ENCODE results near the gene SEMA4D.

The SEMA4D gene

DNA sequence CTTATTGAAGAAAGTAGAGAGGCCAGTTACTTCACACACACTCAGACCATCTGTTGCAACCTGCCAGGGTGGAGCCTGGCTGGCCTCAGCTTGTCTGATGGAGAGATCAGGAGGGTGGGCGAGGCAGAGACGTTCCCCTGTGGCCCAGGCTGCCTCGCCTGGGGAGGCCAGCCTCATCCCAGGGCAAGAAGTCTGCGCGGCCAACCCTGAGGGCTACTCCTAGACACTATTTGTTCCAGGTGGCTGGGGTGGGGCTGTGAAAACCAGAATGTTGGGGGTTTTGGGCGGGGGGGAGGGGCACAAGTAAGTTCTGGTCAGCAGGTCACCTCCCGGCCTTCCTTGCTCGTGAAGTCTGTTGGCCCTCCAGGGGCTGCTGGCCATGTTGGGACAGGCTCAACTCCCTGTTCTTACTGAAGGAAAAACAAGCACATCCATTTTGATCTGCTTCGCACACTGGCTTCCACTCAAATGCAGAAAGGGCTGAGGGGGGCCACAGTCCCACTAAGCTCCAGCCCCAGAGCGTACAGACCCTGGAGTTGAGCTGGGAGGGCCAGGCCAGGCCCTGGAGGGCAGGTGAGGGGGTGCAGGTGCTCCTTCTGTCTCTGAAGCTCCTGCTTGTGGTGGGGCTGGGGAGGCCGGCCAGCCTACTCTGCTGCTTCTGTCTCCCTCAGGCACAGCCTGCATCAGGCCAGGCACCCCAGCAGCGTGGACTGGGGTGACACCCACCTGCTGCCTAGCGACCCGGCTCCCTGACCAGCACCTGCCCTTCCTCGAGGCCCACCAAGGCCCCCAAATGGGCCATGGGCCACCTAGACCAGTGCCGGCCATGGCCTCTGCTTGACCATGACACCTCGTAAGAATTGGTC is 133.0 kb downstream of the SEMA4D start:
- no peak for DNase-seq

DNA sequence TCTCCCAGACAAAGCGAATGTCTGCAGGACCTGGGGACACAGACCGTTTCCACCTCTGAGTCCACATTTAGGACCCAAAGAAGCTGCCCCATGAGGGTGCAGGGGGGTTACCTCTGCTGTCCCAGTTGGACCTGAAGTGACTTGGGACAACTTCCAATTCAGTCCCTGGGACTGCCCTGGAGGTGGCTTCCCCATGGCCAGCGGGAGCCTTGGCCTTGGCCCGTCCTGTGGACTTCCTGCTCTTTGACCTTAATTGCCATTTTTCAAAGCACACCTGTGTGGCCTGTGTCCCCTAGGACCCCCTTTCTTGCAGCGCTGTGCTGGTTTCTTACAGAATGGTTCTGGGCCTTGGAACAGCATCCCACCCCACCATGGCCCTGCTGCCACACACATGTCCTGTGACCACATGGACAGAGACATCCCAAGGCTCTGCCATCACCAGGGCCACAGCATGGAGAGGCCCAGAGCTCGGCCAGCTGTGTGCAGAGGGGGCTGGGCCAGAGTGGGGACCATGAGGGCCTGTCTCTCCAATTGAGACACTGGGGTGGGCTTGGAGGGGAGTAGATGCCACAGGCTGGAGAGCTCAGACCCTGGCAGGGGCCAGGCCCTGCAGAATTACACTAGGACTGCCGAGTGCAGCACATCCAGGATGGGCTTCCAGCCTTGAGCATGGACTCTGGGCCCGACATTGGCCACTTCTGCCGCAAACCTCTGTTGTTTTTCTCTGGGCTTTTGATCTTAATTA is 133.8 kb downstream of the SEMA4D start:
- no peak for DNase-seq

DNA sequence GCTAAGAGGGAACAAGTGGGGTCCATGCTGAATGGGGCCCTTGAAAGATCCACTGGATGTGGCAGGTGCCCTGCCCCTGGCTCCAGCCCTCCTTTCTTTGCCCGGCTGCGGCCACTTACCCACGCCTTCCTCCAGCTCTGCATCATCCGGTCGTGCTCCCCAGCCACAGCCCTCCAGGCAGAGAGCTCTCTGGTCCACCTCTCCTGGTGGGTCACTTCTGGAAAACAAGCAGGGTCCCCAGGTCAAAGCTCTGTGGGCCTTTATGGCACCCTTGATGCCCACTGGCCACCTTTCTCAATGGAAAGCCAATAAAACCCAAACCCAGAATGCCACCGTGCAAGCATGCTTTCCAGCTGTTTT is 134.6 kb downstream of the SEMA4D start:
- DNase-seq = no peak

DNA sequence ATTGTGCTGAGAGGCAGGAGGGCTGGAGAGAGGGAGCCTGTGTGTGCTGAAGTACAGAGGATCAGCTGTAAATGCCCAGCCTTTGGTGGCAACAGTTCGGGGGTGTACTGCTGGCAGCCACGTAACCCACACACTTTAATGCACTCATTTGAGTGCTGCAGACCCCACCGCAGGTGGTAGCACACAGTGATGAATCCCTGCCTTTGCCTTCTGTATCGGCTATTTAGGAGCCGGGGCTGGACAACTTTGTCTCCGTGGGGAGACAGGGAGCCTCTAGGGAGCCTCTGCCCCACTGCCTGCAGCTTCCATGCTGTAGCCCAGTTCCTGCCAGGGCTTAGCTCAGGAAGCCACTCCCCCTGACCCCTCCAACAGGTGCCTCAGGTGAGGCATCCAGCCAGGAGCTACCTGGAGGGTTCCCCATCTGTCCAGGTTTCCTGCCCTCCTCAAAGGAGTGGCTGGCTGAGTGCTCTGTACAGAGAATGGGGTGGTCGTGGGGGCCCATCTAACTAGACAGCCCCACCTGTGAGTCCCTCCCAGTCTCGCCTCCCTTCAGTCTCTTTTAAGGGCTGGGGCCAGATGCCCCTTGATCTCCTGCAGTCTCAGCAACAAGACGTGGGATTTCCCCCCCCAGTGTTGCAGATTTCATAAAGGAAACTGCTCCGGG is 135.1 kb downstream of the SEMA4D start:
- DNase-seq = no peak

DNA sequence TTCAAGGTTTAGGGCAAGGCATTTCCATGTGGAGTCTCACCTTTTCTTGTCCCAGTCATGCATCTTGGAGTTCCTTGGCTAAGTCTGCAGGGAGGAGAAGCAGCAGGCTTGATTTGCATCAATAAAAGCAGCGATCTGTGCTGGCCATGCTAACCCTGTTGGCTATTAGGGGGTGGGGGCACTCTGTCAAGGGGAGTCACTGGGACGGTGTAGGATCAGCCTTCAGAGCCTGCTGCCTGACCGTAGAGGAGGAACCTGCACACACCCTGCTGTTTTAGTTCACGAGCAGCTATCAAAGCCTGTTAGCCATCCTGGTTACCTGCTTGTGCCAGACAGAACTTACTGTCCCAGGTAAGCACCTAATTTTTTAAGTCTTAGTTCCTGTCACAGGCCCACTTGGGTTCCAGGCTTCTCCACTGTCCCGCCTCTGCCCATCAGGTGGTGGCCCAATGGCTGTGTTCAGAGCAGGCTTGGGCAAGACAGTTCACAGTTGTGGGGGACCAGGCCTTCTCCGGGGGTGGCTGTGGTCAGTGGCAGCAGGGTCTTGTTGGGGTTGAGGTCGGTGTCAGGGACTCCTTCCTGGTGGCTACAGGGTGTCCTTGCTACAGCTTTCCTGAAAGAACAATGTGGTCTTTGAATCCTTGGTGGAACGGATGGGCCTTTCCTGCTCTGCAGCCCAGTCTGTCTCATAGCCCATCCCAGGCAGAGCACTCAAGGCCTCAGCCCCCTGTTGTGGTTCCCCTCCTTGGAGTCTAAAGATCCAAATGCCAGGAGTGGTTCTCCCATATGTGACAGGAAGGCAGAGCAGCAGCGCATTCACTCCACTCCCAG is 135.9 kb downstream of the SEMA4D start:
- no peak for DNase-seq

DNA sequence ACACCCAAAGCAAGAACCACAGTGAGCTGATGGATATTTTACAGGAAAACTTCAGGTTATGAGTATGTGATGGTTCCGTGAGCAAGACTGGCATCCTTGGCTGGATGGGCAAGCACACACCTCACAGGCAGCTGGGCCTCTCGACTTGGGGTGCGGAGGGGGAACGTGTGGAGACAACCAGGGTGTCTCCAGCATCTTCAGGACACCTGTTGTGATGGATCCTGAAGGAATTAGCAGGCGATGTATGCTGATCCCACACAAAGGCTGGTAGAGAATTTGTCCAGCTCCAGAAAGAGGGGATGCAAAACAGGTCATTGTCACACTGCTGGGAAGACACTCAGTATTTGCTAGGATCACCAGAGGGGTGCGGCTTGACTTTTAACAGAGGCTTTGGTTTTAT is 136.9 kb downstream of the SEMA4D start:
- DNase-seq = no peak

DNA sequence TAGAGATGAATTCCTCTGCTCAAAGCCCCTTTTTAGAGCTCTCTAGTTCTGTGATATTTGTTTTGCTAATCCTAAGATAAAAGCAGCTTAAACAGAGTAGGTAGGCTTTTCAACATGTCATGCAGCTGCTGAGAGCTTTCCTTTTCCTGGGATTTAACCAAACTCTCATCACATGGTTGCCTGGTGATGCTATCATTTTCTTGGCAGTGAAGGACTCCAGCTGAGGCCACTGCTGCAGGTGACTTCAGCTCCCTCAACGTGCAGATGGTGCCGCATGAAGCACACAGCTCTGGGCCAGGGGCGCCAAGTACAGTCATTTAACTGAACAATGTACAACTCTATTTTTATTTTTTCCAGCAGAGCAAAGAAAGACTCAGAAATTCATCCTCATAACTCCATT is 137.4 kb downstream of the SEMA4D start:
- no peak for DNase-seq

DNA sequence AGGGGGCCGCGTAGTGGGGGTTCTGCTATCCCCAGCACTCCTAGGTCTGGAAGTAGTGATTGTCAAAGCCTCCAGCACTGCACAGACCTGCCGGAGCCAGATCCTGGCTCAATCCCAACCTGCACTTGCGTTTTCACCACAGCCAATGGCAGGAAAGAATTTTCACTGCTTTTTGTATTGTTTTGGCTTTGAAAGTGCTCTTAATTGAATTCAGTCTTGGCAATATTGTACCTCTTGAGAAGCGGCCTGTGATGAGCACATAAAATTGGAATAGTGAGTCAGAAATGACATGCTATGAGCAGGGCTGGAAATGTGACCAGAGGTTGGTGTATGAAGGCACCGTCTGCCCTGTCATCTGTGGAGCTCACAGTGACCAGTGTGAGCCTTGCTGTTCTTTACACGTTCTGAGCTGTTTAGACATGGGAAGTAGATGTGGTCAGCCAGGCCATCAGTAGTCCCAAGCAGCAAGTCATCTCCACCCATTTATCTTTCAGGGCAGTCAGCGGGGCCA is 138.1 kb downstream of the SEMA4D start:
- DNase-seq = no peak

DNA sequence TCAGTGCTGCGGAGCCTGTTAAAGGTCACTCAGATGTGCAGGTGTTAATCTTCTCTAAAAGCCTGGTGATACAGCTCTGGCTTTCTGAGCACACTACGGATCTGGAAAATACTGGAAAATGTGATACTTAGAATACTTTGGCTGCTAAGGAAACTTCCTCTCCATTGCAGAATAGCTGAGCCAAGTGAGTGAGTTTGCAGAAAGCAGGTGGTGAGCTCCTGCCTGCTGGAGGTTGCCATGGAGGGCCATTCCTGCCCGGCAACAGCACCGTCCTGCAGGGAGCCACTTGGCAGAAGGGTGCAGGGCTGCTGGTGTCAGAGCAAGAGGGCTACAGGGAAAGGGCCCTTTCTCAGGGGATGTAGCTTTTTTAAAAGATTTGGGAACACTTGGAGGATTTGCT is 138.9 kb downstream of the SEMA4D start:
- no peak for DNase-seq

DNA sequence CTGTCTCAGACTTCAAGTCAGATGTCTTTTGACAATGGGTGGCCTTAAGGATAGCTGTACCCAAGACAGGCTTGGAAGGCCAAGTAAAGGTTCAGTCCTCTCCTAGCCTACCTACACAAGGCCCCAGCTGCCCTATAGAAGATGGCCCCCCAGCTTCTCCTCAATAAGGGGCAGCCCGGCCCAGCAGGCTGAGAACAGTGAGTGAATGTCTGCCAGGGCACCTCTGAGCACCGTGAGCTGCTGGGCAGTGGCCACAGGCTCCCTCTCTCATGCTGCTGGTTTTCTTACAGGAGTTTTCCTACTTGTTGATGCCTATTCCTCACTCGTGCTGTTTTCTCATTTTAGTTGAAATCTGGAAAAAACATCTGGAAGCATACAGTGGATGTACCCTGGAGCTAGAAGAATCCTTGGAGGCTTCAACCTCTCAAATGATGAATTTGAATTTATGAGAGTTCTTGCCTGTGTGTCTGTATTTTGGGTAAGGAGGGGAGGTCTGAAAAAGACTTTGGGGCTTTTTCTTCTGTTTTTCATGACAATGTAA is 139.5 kb downstream of the SEMA4D start:
- DNase-seq = no peak

DNA sequence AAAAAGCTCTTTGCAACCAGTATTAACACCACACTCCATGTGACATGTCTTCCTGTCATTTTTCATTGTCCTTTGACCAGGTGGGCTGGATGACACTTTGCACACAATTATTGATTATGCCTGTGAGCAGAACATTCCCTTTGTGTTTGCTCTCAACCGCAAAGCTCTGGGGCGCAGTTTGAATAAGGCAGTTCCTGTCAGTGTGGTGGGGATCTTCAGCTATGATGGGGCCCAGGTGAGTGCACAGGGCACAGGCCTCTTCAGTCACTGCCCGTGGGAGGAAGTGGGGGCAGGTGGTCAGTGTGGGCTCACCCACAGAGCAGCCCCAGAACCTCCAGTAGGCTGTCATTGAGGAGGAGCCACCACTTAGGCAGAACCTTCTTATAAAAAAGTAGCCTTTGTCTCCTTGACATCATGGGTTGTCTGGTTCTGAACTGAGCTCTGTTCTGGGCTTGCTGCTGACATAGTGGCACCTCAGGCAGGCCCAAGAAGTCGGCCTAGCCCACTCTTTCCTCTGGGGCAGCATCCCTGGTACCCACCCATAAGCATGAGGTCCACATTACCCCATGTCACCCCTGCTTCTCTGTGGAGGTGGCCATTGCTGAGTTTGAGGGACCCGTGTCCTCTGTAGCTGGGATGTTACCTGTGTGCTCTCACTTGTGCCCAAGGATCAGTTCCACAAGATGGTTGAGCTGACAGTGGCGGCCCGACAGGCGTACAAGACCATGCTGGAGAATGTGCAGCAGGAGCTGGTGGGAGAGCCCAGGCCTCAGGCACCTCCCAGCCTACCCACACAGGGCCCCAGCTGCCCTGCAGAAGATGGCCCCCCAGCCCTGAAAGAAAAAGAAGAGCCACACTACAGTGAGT is 140.3 kb downstream of the SEMA4D start:
- DNase-seq = no peak

DNA sequence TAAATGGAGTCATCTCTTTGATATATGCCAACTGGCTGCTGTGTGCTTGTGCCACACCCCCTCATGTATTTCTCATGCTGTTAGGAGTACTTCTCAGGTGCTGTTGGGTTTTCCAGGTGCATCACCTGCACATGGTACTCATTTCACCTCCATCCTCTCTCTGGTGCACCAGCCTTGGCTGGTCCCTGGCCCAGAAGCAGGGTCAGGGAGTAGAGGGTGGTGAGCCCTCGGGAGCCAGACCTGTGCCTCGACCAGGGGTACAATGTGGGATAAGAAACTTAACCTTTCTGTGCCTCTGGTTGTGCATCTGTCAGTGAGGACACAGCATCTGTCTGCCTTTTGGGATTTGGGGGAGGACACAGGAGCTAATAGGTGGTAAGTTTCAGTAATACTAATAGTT is 141.1 kb downstream of the SEMA4D start:
- DNase-seq = no peak

DNA sequence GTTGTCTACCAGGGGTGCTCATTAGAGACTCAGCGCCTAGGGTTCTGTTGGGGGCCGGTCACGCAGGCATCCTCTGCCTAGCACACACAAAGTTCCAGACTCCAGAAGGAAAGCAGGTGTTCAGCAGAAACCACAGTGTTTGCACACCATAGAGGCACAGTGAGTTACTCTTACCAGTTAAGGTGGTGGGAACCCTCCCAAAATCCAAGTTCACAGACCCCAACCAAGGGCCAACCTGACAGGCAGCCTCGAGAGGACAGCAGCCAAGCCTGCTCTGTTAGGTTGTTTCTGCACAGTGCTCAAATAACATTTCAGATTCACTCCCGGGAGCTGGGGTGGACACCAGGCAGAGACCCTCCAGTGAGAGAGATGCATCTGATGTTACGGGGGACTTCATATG is 143.4 kb downstream of the SEMA4D start:
- no peak for DNase-seq

DNA sequence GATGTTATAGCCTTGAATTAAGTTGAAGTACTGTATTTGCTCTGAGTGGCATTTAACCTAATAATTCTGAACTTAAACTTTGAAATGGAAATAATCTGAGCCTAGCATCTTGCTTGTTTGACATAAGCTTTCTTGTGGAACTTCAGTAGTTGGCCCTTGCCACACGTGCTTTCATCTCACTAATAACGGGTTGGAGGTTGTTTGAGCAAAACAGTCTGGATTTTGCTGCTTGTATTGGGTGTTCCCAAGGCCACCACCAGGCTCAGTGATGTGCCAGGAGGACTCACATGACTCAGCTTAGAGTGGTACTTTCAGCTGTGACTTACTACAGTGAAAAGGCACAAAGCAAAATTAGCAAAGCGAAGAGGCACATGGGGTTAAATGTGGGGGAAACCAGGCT is 143.9 kb downstream of the SEMA4D start:
- no peak for DNase-seq

DNA sequence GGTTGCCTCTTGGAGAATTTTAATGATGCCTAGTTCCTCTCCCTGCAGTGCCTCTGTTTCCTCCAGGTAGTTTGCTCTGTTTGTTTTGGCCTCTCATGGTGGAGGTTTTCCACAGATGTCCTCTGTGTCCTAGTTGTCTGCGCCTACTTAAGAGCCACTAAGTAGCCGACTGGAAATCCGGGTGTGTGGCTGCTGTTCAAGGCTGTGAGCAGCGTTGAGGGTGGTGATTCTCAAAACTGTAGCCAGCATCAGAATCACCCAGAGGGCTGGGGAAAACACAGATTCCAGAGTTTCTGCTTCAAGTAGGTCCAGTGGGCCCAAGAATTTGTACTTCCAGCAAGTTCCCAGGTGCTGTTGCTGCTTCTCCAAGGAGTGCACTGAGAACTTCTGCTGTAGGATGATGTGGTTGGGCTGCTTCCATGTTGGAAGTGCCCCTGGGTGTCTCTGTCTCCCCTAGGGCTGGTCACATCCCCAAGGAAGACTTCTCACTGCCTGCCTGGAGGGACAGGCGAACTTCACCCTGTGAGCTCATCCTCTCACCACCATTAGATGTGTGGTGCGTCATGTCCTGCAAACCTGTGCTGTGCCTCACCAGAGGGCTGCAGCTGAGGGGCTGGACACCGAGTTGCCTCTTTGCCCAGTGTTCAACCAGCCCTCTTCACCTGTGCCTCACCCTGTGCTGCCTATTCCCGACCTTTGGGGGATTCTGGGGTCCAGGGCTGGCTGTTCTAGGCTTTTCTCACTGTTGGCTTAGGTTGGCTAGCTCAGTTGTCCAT is 144.9 kb downstream of the SEMA4D start:
- DNase-seq = no peak

DNA sequence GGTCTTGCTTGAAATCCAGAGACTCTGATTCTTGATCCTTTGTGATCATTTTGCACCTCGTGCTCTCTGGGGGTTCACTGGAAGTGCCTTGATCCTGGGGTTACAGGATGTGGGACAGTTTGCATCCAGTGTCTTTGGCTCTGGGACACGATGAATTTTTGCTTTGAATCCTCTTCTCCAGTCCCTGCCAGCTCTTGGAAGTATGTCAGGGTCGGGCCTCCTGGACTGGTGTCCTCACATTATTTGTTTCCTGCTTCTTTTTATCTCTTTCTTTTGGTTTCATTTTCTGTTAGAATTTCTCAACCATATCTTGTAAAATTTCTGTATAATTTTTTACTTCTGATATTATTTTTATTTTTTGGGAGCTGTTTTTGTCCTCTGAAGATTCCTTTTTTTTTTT is 145.5 kb downstream of the SEMA4D start:
- DNase-seq = no peak

DNA sequence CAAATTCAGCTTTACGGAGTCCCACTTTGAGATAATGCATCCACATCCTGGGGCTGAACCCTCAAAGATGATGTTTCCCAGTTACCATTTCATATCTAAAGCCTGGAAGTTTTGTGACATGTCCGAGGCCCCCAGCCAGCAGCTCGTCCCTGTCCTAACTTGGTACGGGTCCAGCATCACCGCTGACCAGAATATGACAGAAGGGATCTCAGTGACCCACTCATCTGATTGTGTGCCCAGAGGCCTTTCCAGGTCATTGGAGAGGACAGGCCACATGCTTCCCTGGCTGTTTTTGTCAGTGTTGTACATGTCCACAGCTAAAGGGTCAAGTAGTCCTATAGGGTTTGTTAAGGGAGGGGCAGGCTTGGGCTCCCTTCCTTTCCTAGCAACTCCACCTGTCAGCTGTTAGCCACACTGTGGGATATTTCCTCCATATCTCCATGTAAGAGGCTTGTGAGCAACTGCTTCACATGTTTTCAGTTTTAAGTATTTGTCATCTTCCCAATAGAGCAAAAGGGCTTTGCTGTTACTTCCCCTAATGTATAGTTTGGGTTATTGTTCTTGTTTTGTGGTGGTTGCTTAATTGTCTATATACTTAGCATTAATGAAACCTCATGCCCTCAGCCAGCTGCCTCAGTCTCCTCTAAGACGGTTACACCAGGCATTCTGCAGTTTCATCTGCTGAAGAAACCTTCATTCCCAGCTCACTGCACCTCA is 146.2 kb downstream of the SEMA4D start:
- DNase-seq = peak in 1 of 2 experiments; percentile 6

DNA sequence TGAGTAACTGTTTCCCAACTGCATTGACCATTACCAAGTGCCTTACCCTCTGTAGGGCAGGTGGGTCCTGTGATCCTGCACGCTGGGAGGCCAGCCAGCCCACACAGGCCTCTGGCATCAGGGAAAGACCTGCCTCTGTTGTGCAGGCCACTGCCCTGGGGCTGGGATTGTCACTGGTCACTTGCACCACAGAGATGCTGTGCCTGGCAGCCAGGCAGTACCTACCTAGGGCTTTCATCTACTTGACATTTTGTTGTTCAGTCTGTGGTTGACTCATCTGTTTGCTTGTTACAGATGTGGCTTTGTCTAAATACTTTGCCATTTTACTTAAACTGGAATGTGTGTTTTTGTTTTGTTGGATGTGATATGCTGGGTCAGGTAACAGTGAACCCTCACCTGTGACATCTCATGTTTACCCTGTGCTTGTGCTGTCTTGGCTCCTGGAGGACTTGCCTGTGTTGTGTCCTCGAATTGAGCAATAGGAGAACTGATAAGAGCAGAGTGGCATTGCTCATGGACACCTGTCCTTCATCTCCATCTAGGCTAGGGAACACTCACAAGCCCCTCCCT is 146.8 kb downstream of the SEMA4D start:
- no peak for DNase-seq

DNA sequence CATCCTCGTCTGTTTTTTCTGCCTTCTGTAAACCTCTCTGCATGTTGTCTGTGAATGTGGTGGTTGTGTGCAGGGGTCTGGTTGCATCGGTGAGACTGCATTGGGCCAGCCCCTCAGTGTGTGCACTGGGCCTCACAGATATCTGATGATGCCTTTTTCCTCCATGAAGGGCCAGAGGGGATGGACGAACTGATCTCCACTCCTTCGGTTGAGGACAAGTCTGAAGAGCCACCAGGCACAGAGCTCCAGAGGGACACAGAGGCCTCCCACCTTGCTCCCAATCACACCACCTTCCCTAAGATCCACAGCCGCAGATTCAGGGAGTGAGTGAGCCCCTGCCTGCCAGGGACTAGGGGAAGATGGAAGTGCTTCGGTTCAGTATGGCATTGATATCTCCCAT is 148.3 kb downstream of the SEMA4D start:
- DNase-seq = no peak

DNA sequence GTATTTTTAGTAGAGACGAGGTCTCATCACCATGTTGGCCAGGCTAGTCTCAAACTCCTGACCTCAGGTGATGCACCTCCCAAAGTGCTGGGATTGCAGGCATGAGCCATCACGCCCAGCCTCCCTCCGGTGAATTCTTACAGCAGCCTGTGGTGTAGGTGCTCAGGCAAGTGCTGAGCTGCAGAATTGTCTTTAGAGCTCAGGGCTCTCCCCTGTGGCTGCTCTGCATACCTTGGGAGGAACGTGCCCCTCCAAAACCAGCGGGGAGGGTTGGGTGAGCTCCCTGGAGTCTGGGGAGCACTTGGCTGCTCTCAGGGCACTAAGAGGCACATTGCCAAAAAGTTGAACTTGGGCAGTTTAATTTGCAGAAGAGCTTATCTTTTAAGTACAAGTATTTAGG is 150.3 kb downstream of the SEMA4D start:
- no peak for DNase-seq
